T-cell (primary cell): ENCODE results near the gene CNN3. TPM values are rescaled to one million over a fixed set of nuclear protein-coding genes. Genes with fewer than 3 reads are reported as not detected.
A peak's percentile ranks its signal among the peaks of the same experiment; 100 is the strongest.

ENCODE experiments used
- ATAC-seq, 4 experiments: fragments of 200-7000 bp in 3 of 4; fragments of 150-1000 bp in 1 of 4; cut with Tn5 transposase; replicated peaks in 1 of 4; 1 replicate in 3 of 4; 2 replicates in 1 of 4; pipeline ENCODE4 v1.10.0; 2021; ENCODE audit warnings: moderate library complexity in 3 of 4, mild to moderate bottlenecking in 2 of 4, moderate number of reproducible peaks in 1 of 4
- CTCF ChIA-PET, 2 donors: fragments of 300-600 bp; sonication (Branson Sonifier 250); formaldehyde crosslinking; loops; one replicate each; lab custom pipeline; 2022; ENCODE audit warnings: antibody characterized with exemption in 2 of 2; lab: Charles Lee
- POLR2A ChIA-PET, 2 donors: fragments of 300-600 bp; sonication (Branson Sonifier 250); formaldehyde crosslinking; loops; one replicate each; lab custom pipeline; 2022; ENCODE audit warnings: antibody characterized with exemption in 2 of 2; lab: Charles Lee
- DNase-seq, 35 experiments: peaks; one replicate each; pipeline versions ENCODE4 v3.0.0 to v3.0.0-alpha.2; 2013 to 2023
- H3K27ac ChIP-seq: one replicate; pipeline ENCODE4 v1.5.1; 2013; ENCODE audit warnings: low read length
- H3K27me3 ChIP-seq, 2 experiments: replicated peaks in 1 of 2; 1 replicate in 1 of 2; 2 replicates in 1 of 2; pipeline versions ENCODE4 v1.6.1 to v1.7.0; 2013; ENCODE audit warnings: low read length in 1 of 2, mixed read lengths in 1 of 2; ENCODE audit not compliant: control insufficient read depth in 2 of 2, insufficient read depth in 2 of 2; ENCODE audit errors: extremely low read depth in 1 of 2
- H3K36me3 ChIP-seq, 2 donors: 1 replicate in 1 of 2; 2 replicates in 1 of 2; pipeline versions ENCODE4 v1.6.1 to v1.7.0; 2013; ENCODE audit warnings: low read length in 1 of 2; ENCODE audit not compliant: control insufficient read depth in 2 of 2, insufficient read depth in 1 of 2; ENCODE audit errors: extremely low read depth in 1 of 2
- H3K4me1 ChIP-seq, 2 experiments: 1 replicate in 1 of 2; 2 replicates in 1 of 2; pipeline versions ENCODE4 v1.6.1 to v1.7.0; 2013; ENCODE audit warnings: low read length in 2 of 2, mixed read lengths in 1 of 2; ENCODE audit not compliant: insufficient read depth in 2 of 2, control insufficient read depth in 1 of 2; ENCODE audit errors: extremely low read depth in 1 of 2
- H3K4me3 ChIP-seq, 2 donors: 1 replicate in 1 of 2; 2 replicates in 1 of 2; pipeline versions ENCODE4 v1.5.1 to v1.7.0; 2013; ENCODE audit warnings: mild to moderate bottlenecking in 2 of 2, low read length in 1 of 2, moderate library complexity in 1 of 2; ENCODE audit not compliant: control insufficient read depth in 1 of 2; ENCODE audit errors: extremely low read depth in 1 of 2
- H3K9me3 ChIP-seq: 2 replicates; pipeline ENCODE4 v1.7.0; 2013
- H3K27ac Mint-ChIP-seq, 2 donors: one replicate each; pipeline ENCODE4 v1.8.0; 2020 to 2021; ENCODE audit warnings: mild to moderate bottlenecking in 2 of 2, mixed read lengths in 2 of 2
- H3K27me3 Mint-ChIP-seq, 2 donors: one replicate each; pipeline ENCODE4 v1.8.0; 2021 to 2022; ENCODE audit warnings: mixed read lengths in 2 of 2
- H3K36me3 Mint-ChIP-seq: one replicate; pipeline ENCODE4 v1.8.0; 2021; ENCODE audit warnings: mixed read lengths
- H3K4me1 Mint-ChIP-seq, 3 donors: one replicate each; pipeline ENCODE4 v1.8.0; 2020 to 2022; ENCODE audit warnings: mixed read lengths in 3 of 3, mild to moderate bottlenecking in 1 of 3
- H3K4me3 Mint-ChIP-seq, 3 donors: one replicate each; pipeline ENCODE4 v1.8.0; 2020 to 2022; ENCODE audit warnings: mild to moderate bottlenecking in 3 of 3, mixed read lengths in 3 of 3, moderate library complexity in 3 of 3
- H3K9me3 Mint-ChIP-seq, 3 donors: one replicate each; pipeline ENCODE4 v1.8.0; 2020 to 2022; ENCODE audit warnings: mixed read lengths in 3 of 3
- WGBS: methylation state at CpG from one replicate; pipeline ENCODE4 v1.1.5; 2013; ENCODE audit warnings: missing lambda C conversion rate; ENCODE audit not compliant: insufficient coverage; 5-methylcytosine and 5-hydroxymethylcytosine counted together
- total RNA-seq, 35 experiments: library from RNA in 6 of 35; stranded (reverse) in 6 of 35; fragments of 120-200 nt in 1 of 35; gene quantifications; one replicate each; pipeline versions ENCODE4 v1.2.1 to v1.2.4 and lab custom pipeline; 2013 to 2026

CNN3 gene
- total RNA-seq, 5 donors from 2014 or later (not counting 1 experiment from before 2014, with no cell fraction given) = 2.0 to 7.3 (median 5.0) TPM

- no peaks in the 10 kb centered on the region for H3K9me3 ChIP-seq
- ChIA-PET POLR2A (no interaction called here), CTCF (no interaction called here)
- H3K27ac Mint-ChIP-seq = peak overlapping the region in 1 of 2 donors; percentile 54
- H3K9me3 Mint-ChIP-seq = no peaks in the 10 kb centered on the region
- DNase-seq (peak in 23 of 35 experiments; percentile 0 to 40 (median 17)), ATAC-seq (peak; percentile 18 to 45 (median 35))
- peak overlapping the region; percentile 82 to 88 (median 87) for H3K4me3 Mint-ChIP-seq
- WGBS = 2% methylated on average over 78 of the region's 78 CpGs
- no peak overlapping the region for H3K27ac ChIP-seq
- peaks cover 22 to 29% (median 24%) of the 10 kb centered on the region in 3 donors for H3K4me1 Mint-ChIP-seq
- H3K36me3 ChIP-seq = no peaks in the 10 kb centered on the region
- H3K36me3 Mint-ChIP-seq = peaks cover 3% of the 10 kb centered on the region
- peaks cover 10 to 15% of the 10 kb centered on the region in 2 experiments for H3K4me1 ChIP-seq
- peak overlapping the region; percentile 50 to 71 for H3K4me3 ChIP-seq
- peaks cover 12 to 48% of the 10 kb centered on the region in 2 donors for H3K27me3 Mint-ChIP-seq
- peaks cover 8 to 27% of the 10 kb centered on the region in 2 experiments for H3K27me3 ChIP-seq
Observed at GRCh38 chr1:94926126-94926914, 590 bp downstream of the CNN3 start.

- Histone ChIP-seq H3K4me3 (peak overlapping the region; percentile 50 to 71), H3K36me3 (no peaks in the 10 kb centered on the region), H3K9me3 (no peaks in the 10 kb centered on the region), H3K4me1 (peaks cover 10 to 15% of the 10 kb centered on the region in 2 experiments), H3K27ac (no peak overlapping the region), H3K27me3 (peaks cover 8 to 27% of the 10 kb centered on the region in 2 experiments)
- 18% methylated on average over 19 of the region's 23 CpGs for WGBS
- ChIA-PET CTCF (no interaction called here), POLR2A (no interaction called here)
- H3K9me3 Mint-ChIP-seq = no peaks in the 10 kb centered on the region
- ATAC-seq (no peak), DNase-seq (peak in 3 of 35 experiments; percentile 1 to 6 (median 5))
- H3K27ac Mint-ChIP-seq = peak overlapping the region in 1 of 2 donors; percentile 54
- H3K27me3 Mint-ChIP-seq = peaks cover 12 to 49% of the 10 kb centered on the region in 2 donors
- peaks cover 22 to 29% (median 24%) of the 10 kb centered on the region in 3 donors for H3K4me1 Mint-ChIP-seq
- H3K36me3 Mint-ChIP-seq = peaks cover 3% of the 10 kb centered on the region
- peak overlapping the region; percentile 82 to 88 (median 87) for H3K4me3 Mint-ChIP-seq
Observed at GRCh38 chr1:94925561-94926125, 1.3 kb downstream of the CNN3 start.

GRCh38 chr1:94925004-94925403, 1.9 kb downstream of the CNN3 start:
- H3K4me1 Mint-ChIP-seq = peaks cover 22 to 29% (median 24%) of the 10 kb centered on the region in 3 donors
- H3K4me3 Mint-ChIP-seq = peak overlapping the region in 2 of 3 donors; percentile 6 to 88
- peaks cover 10 to 15% of the 10 kb centered on the region in 2 experiments for H3K4me1 ChIP-seq
- no peak overlapping the region for H3K27ac ChIP-seq
- H3K27ac Mint-ChIP-seq = no peak overlapping the region
- H3K27me3 Mint-ChIP-seq = peaks cover 12 to 49% of the 10 kb centered on the region in 2 donors
- H3K36me3 Mint-ChIP-seq = peaks cover 3% of the 10 kb centered on the region
- no peaks in the 10 kb centered on the region for H3K36me3 ChIP-seq
- H3K27me3 ChIP-seq = peaks cover 8 to 27% of the 10 kb centered on the region in 2 experiments
- DNase-seq = no peak
- H3K9me3 Mint-ChIP-seq = no peaks in the 10 kb centered on the region
- WGBS = no CpG with 5 or more reads among the region's 2 CpGs
- no peak for ATAC-seq
- no peak overlapping the region for H3K4me3 ChIP-seq
- POLR2A ChIA-PET = no interaction called here
- no peaks in the 10 kb centered on the region for H3K9me3 ChIP-seq
- CTCF ChIA-PET = no interaction called here

DNA sequence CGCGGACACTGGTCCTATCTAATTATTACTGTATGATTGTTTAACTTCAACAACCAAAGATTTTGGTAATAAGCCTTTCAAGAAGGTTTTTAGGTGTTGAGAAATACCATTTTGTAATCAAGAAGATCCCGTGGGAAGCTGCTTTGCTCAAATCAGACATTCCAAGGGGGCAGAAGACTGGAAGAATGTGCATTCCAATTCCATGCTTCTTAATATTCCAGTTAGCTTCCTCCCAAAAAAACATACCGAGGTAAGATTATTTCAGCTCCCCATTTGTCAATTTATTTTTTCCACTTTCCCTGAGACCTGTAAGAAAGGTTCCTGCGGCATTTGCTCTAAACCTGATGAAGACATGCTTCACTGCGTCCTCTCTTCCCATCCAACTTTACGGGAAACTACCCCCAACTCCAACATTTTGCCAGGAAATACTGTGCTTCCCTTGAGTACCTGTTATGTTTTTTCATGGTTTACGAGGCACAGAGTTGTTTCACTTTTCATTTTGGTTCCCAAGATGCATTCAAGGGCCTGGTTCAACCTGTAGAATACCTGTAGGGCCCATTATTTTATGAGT, 4.1 kb downstream of the CNN3 start:
- H3K9me3 Mint-ChIP-seq = no peaks in the 10 kb centered on the region
- peaks cover 3% of the 10 kb centered on the region for H3K36me3 Mint-ChIP-seq
- no peak overlapping the region for H3K27ac ChIP-seq
- POLR2A ChIA-PET = no interaction called here
- peaks cover 6 to 24% of the 10 kb centered on the region in 2 experiments for H3K27me3 ChIP-seq
- no peaks in the 10 kb centered on the region for H3K36me3 ChIP-seq
- CTCF ChIA-PET = no interaction called here
- no peaks in the 10 kb centered on the region for H3K9me3 ChIP-seq
- H3K4me1 ChIP-seq = peaks cover 10 to 15% of the 10 kb centered on the region in 2 experiments
- H3K4me3 Mint-ChIP-seq = no peak overlapping the region
- no peak overlapping the region for H3K4me3 ChIP-seq
- H3K27ac Mint-ChIP-seq = no peak overlapping the region
- DNase-seq (no peak), ATAC-seq (no peak)
- peaks cover 12 to 45% of the 10 kb centered on the region in 2 donors for H3K27me3 Mint-ChIP-seq
- H3K4me1 Mint-ChIP-seq = peaks cover 19 to 26% (median 20%) of the 10 kb centered on the region in 3 donors
- 64% methylated on average over 3 of the region's 8 CpGs for WGBS

DNA sequence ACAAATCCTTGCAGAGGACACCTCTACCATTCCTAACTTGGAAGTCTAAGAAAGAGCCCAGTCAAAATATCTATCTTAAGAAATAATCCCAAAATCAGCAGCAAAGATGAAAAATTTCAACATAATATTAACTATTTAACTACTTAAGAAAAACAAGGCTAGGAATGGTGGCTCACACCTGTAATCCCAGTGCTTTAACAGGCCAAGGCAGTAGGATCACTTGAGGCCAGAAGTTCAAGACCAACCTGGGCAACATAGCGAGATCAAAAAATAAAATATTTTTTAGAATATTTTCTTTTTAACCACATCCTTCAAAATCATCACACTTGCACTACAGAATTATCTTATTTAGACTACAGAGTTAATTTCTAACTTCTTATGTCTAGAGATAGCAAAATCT, 4.9 kb downstream of the CNN3 start:
- ChIA-PET POLR2A (no interaction called here), CTCF (no interaction called here)
- no CpG with 5 or more reads among the region's 1 CpG for whole genome bisulfite sequencing
- no peak overlapping the region for H3K27ac Mint-ChIP-seq
- peaks cover 6 to 19% of the 10 kb centered on the region in 2 experiments for H3K27me3 ChIP-seq
- H3K4me1 ChIP-seq = peaks cover 8 to 15% of the 10 kb centered on the region in 2 experiments
- H3K27me3 Mint-ChIP-seq = peaks cover 12 to 41% of the 10 kb centered on the region in 2 donors
- no peak for DNase-seq
- no peaks in the 10 kb centered on the region for H3K36me3 ChIP-seq
- H3K9me3 ChIP-seq = no peaks in the 10 kb centered on the region
- no peaks in the 10 kb centered on the region for H3K9me3 Mint-ChIP-seq
- H3K27ac ChIP-seq = no peak overlapping the region
- no peak overlapping the region for H3K4me3 Mint-ChIP-seq
- ATAC-seq = no peak
- peaks cover 3% of the 10 kb centered on the region for H3K36me3 Mint-ChIP-seq
- H3K4me1 Mint-ChIP-seq = peaks cover 15 to 20% (median 16%) of the 10 kb centered on the region in 3 donors
- no peak overlapping the region for H3K4me3 ChIP-seq

GRCh38 chr1:94920061-94920460, 6.8 kb downstream of the CNN3 start:
- no peaks in the 10 kb centered on the region for H3K9me3 ChIP-seq
- WGBS = 88% methylated on average over 1 of the region's 3 CpGs
- no peak overlapping the region for H3K27ac ChIP-seq
- peaks cover 2 to 4% of the 10 kb centered on the region in 2 experiments for H3K27me3 ChIP-seq
- no peaks in the 10 kb centered on the region for H3K4me1 ChIP-seq
- DNase-seq (no peak), ATAC-seq (no peak)
- Mint-ChIP-seq H3K27ac (no peak overlapping the region), H3K4me3 (no peak overlapping the region), H3K9me3 (no peaks in the 10 kb centered on the region), H3K36me3 (peaks cover 3% of the 10 kb centered on the region), H3K4me1 (peaks cover 5 to 9% (median 5%) of the 10 kb centered on the region in 3 donors), H3K27me3 (peaks cover 16 to 41% of the 10 kb centered on the region in 2 donors)
- ChIA-PET POLR2A (no interaction called here), CTCF (interaction anchor here in 1 of 2 donors (1.3 kb wide), 1 partner anchor 41 kb away, joined by 3 read pairs; no protein-coding TSS in a partner anchor)
- no peaks in the 10 kb centered on the region for H3K36me3 ChIP-seq
- H3K4me3 ChIP-seq = no peak overlapping the region
